ENCODE measurements around the gene ADGRG6.

The ADGRG6 gene

GRCh38 chr6:142326540-142326939 lies 24.7 kb downstream of the ADGRG6 start:
- DNase-seq (ENCODE audit: insufficient read length, low spot score) (no peak), FAIRE-seq (no peak)
- TF ChIP-seq, protein P1, sequence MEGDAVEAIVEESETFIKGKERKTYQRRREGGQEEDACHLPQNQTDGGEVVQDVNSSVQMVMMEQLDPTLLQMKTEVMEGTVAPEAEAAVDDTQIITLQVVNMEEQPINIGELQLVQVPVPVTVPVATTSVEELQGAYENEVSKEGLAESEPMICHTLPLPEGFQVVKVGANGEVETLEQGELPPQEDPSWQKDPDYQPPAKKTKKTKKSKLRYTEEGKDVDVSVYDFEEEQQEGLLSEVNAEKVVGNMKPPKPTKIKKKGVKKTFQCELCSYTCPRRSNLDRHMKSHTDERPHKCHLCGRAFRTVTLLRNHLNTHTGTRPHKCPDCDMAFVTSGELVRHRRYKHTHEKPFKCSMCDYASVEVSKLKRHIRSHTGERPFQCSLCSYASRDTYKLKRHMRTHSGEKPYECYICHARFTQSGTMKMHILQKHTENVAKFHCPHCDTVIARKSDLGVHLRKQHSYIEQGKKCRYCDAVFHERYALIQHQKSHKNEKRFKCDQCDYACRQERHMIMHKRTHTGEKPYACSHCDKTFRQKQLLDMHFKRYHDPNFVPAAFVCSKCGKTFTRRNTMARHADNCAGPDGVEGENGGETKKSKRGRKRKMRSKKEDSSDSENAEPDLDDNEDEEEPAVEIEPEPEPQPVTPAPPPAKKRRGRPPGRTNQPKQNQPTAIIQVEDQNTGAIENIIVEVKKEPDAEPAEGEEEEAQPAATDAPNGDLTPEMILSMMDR (IDR thresholded peaks at IDR 0.05; ENCODE audit: insufficient read depth, missing control alignments) = no peak

GRCh38 chr6:142328070-142328469 lies 26.3 kb downstream of the ADGRG6 start:
- TF ChIP-seq, protein P1 (IDR thresholded peaks at IDR 0.05; ENCODE audit: insufficient read depth, missing control alignments) = no peak
- FAIRE-seq (no peak), DNase-seq (ENCODE audit: insufficient read length, low spot score) (no peak)

DNA sequence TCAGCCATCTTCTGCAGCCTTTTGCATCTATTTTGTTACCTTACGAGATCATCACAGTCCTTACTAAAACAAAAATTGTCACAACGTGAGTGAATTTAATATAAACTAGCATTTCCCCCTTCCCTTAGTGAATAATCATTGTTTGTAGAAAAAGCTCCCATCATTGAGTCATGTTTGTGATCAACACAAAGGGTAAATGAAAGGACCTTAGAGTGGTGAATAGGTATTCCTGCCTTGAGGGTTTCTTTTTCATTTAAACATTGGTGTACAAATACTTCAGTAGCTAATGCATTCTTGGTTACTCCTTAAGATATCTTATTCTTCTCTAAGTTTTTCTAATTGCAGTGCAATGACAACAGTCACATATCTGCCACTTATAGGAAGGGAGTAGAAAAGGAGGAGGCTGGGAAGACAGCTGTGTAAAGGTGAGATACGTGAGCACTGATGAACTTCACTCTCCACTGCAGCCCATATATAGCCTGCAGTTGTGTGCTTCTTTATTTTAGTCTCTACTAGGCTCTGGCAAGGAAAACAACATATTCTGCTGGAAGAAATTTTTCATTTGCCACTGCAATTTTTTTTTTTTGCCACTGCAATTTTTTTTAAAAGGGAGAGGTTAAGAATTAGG lies 27.8 kb downstream of the ADGRG6 start:
- DNase-seq (ENCODE audit: insufficient read length, low spot score) = no peak
- TF ChIP-seq, protein P1 (IDR thresholded peaks at IDR 0.05; ENCODE audit: insufficient read depth, missing control alignments) = no peak
- FAIRE-seq = no peak

- TF ChIP-seq, protein P1 (IDR thresholded peaks at IDR 0.05; ENCODE audit: insufficient read depth, missing control alignments) = no peak
- FAIRE-seq = no peak
- DNase-seq (ENCODE audit: insufficient read length, low spot score) = no peak
Measured at GRCh38 chr6:142331075-142331551, 29.3 kb downstream of the ADGRG6 start.

GRCh38 chr6:142331601-142332000 lies 29.8 kb downstream of the ADGRG6 start:
- no peak for DNase-seq (ENCODE audit: insufficient read length, low spot score)
- FAIRE-seq = no peak
- TF ChIP-seq, protein P1 (IDR thresholded peaks at IDR 0.05; ENCODE audit: insufficient read depth, missing control alignments) = no peak

GRCh38 chr6:142332393-142333098 lies 30.7 kb downstream of the ADGRG6 start:
- FAIRE-seq (no peak), DNase-seq (ENCODE audit: insufficient read length, low spot score) (no peak)

More at GRCh38 chr6:142332393-142333098, 30.7 kb downstream of the ADGRG6 start:
- TF ChIP-seq, protein P1 (IDR thresholded peaks at IDR 0.05; ENCODE audit: insufficient read depth, missing control alignments) = no peak

All from D721Med (cell line).